ENCODE data around the gene CRYM. TPM values are rescaled to one million over a fixed set of nuclear protein-coding genes. Genes with fewer than 3 reads are reported as not detected.

The CRYM gene
- total RNA-seq, 1 experiment from 2014 or later = 4.9 TPM

GRCh38 chr16:21211486-21211885, 66.6 kb downstream of the CRYM start, which contains the start of gene ZP2:
Gene ZP2 (minus strand): TSS chr16:21211574. CDS start chr16:21211547, 27 bp downstream.
- Histone ChIP-seq H3K27ac (ENCODE audit: low read depth, low read length) (no peak within 1 kb of the TSS), H4K20me1 (ENCODE audit: insufficient read depth) (no peaks in the 10 kb centered on the region), H3K9me3 (ENCODE audit: control insufficient read depth in 1 of 2, insufficient read depth in 1 of 2, low read depth in 1 of 2, low read length in 2 of 2) (no peaks in the 10 kb centered on the region), H3K27me3 (ENCODE audit: insufficient read depth, low read length) (no peaks in the 10 kb centered on the region), H3K4me1 (ENCODE audit: control insufficient read depth in 1 of 2, insufficient read depth in 2 of 2, low read length in 2 of 2) (no peaks in the 10 kb centered on the region), H3K9ac (ENCODE audit: low read length) (no peak within 1 kb of the TSS), H3K9me2 (ENCODE audit: insufficient read depth) (no peaks in the 10 kb centered on the region), H3K36me3 (ENCODE audit: control insufficient read depth in 1 of 2, insufficient read depth in 2 of 2, low read length in 2 of 2) (no peaks in the 10 kb centered on the region), H2AFZ (ENCODE audit: low read depth, low read length, poor library complexity, severe bottlenecking) (no peak within 1 kb of the TSS), H3K79me2 (ENCODE audit: insufficient read depth, low read length) (no peaks in the 10 kb centered on the region), H3K4me3 (replicated peaks in 1 of 2; ENCODE audit: low read depth in 1 of 2, low read length in 2 of 2) (no peak within 1 kb of the TSS), H3K4me2 (ENCODE audit: low read length) (no peak within 1 kb of the TSS)
- ChIA-PET POLR2A (no interaction called here), CTCF (no interaction called here), RAD21 (ENCODE audit: low non-redundant PET in 1 of 2, low total read pairs in 2 of 2, uncharacterized antibody in 2 of 2, unreplicated experiment in 2 of 2) (no interaction called here)
- BruUV-seq (replicated peaks) = no TSS peak
- no peak for DNase-seq (ENCODE audit: low read depth, low spot score)
- ATAC-seq = no peak
- no peak for TF ChIP-seq TCF7L2 (IDR thresholded peaks at IDR 0.05; ENCODE audit: borderline replicate concordance, extremely low read depth, insufficient read depth, insufficient read length)
- TF ChIP-seq ELF1 (IDR thresholded peaks at IDR 0.05; ENCODE audit: borderline replicate concordance, low read depth) = no peak
- no peak for TF ChIP-seq CEBPB (IDR thresholded peaks at IDR 0.05; ENCODE audit: low read depth)
- TF ChIP-seq POLR2AphosphoS5 (IDR thresholded peaks at IDR 0.05; ENCODE audit: low read depth, low read length) = no peak
- TF ChIP-seq REST (IDR thresholded peaks at IDR 0.05; ENCODE audit: low read depth) = no peak
- no peak for TF ChIP-seq ZFX (IDR thresholded peaks at IDR 0.05)
- no peak for TF ChIP-seq ATF3 (IDR thresholded peaks at IDR 0.05)
- intact Hi-C loops (cut with micrococcal nuclease) = no loop called here

Other genes starting within 250 kb of the CRYM start
- gene DNAH3, start 127.4 kb downstream of the CRYM start, total RNA-seq (2021; ENCODE audit: unreplicated experiment) = 0.15 TPM
- gene LDAF1, start 119.6 kb downstream of the CRYM start, total RNA-seq (2021; ENCODE audit: unreplicated experiment) = 30.0 TPM
- gene ZP2, start 66.7 kb downstream of the CRYM start, total RNA-seq (2021; ENCODE audit: unreplicated experiment) = not detected
- not detected for gene ANKS4B, start 44.6 kb downstream of the CRYM start, total RNA-seq (2021; ENCODE audit: unreplicated experiment)